HepG2 (cell line): Measurements from ENCODE around the gene TBL2. TPM values are rescaled to one million over a fixed set of nuclear protein-coding genes. Genes with fewer than 3 reads are reported as not detected.

Source experiments
- CEBPG ChIP-seq: IDR thresholded peaks from 2 replicates; pipeline ENCODE4 v1.6.1; 2016
- GPN1 ChIP-seq: sonication (generic); formaldehyde crosslinking; IDR thresholded peaks from 2 replicates; pipeline ENCODE4 v1.5.1; 2020; ENCODE audit warnings: missing genetic modification reagents, borderline replicate concordance
- GTF3A ChIP-seq: sonication (generic); formaldehyde crosslinking; conservative IDR thresholded peaks from 2 replicates; pipeline ENCODE4 v1.4.0; 2020; ENCODE audit warnings: mild to moderate bottlenecking, missing genetic modification reagents
- HMGA1 ChIP-seq: sonication (generic); formaldehyde crosslinking; conservative IDR thresholded peaks from 2 replicates; pipeline ENCODE4 v1.4.0; 2020; ENCODE audit warnings: missing genetic modification reagents
- ISX ChIP-seq: sonication (generic); formaldehyde crosslinking; conservative IDR thresholded peaks from 2 replicates; pipeline ENCODE4 v1.5.0; 2020; ENCODE audit warnings: missing genetic modification reagents
- JDP2 ChIP-seq: sonication (generic); formaldehyde crosslinking; IDR thresholded peaks from 2 replicates; pipeline ENCODE4 v1.8.1; 2022; ENCODE audit warnings: missing genetic modification reagents, borderline replicate concordance
- MLLT10 ChIP-seq: sonication (generic); formaldehyde crosslinking; IDR thresholded peaks from 2 replicates; pipeline ENCODE4 v1.4.0; 2020; ENCODE audit warnings: missing genetic modification reagents
- PHB2 ChIP-seq: fragments of 450-650 bp; IDR thresholded peaks from 2 replicates; pipeline ENCODE4 v1.6.1; 2018; ENCODE audit not compliant: partially characterized antibody
- POLR2AphosphoS5 ChIP-seq: IDR thresholded peaks from 2 replicates; pipeline ENCODE4 v1.6.1; 2012; ENCODE audit warnings: low read depth, low read length
- PTBP1 ChIP-seq: fragments of 200-400 bp; formaldehyde crosslinking; IDR thresholded peaks from 2 replicates; pipeline ENCODE4 v1.6.1; 2018; ENCODE audit warnings: low read length, low read depth; ENCODE audit not compliant: poor library complexity, severe bottlenecking
- RFX5 ChIP-seq: IDR thresholded peaks from 2 replicates; pipeline ENCODE4 v1.6.1; 2011; ENCODE audit warnings: low read depth, low read length, improper control_type of control experiment
- RNF2 ChIP-seq: fragments of 450-650 bp; conservative IDR thresholded peaks from 2 replicates; pipeline ENCODE4 v1.6.1; 2016; ENCODE audit warnings: low read depth
- SKI ChIP-seq: fragments of 450-650 bp; IDR thresholded peaks from one replicate; pipeline ENCODE4 v1.6.1; 2018; ENCODE audit warnings: mild to moderate bottlenecking; ENCODE audit not compliant: partially characterized antibody
- SRSF1 ChIP-seq: fragments of 200-400 bp; formaldehyde crosslinking; optimal IDR thresholded peaks from 2 replicates; pipeline ENCODE3; 2017; ENCODE audit warnings: mild to moderate bottlenecking, low read depth, low read length, moderate library complexity
- SRSF4 ChIP-seq: fragments of 200-400 bp; formaldehyde crosslinking; IDR thresholded peaks from one replicate; pipeline ENCODE4 v1.6.1; 2018; ENCODE audit warnings: mild to moderate bottlenecking, low read depth, low read length, moderate library complexity; ENCODE audit not compliant: poor library complexity, severe bottlenecking
- STAG1 ChIP-seq: sonication (generic); formaldehyde crosslinking; IDR thresholded peaks from 2 replicates; pipeline ENCODE4 v1.4.0; 2020; ENCODE audit warnings: missing genetic modification reagents
- TBX3 ChIP-seq: fragments of 450-650 bp; IDR thresholded peaks from 2 replicates; pipeline ENCODE4 v1.6.1; 2017; ENCODE audit warnings: antibody characterized with exemption, mild to moderate bottlenecking, inconsistent platforms, borderline replicate concordance
- XRCC5 ChIP-seq: fragments of 200-400 bp; formaldehyde crosslinking; optimal IDR thresholded peaks from 2 replicates; pipeline ENCODE3; 2017; ENCODE audit warnings: mild to moderate bottlenecking, low read length
- ZFP37 ChIP-seq: sonication (generic); formaldehyde crosslinking; IDR thresholded peaks from 2 replicates; pipeline ENCODE4 v1.4.0; 2020; ENCODE audit warnings: missing genetic modification reagents, borderline replicate concordance
- ZNF317 ChIP-seq: sonication (generic); formaldehyde crosslinking; IDR thresholded peaks from 2 replicates; pipeline ENCODE4 v1.5.0; 2020; ENCODE audit warnings: mild to moderate bottlenecking, missing genetic modification reagents
- ZNF598 ChIP-seq: sonication (generic); formaldehyde crosslinking; IDR thresholded peaks from 2 replicates; pipeline ENCODE4 v1.5.1; 2020; ENCODE audit warnings: mild to moderate bottlenecking, missing genetic modification reagents, borderline replicate concordance
- ZNF629 ChIP-seq: sonication (generic); formaldehyde crosslinking; conservative IDR thresholded peaks from 2 replicates; pipeline ENCODE4 v1.5.0; 2020; ENCODE audit warnings: missing genetic modification reagents
- ZNF792 ChIP-seq: IDR thresholded peaks from 2 replicates; pipeline ENCODE4 v1.6.1; 2016
- polyA plus RNA-seq, 8 experiments: library from polyadenylated mRNA; depleted of rRNA in 3 of 8; stranded (reverse) in 7 of 8; unstranded in 1 of 8; fragments of >200 nt; fragmentation: Illumina TruSeq in 4 of 8; extraction: Trizol in 4 of 8; gene quantifications; 2 replicates each; pipeline versions ENCODE4 v1.2.1 to v1.2.3, GENCODE V29; 2011 to 2016; ENCODE audit warnings: low read depth in 4 of 8, missing spikeins in 1 of 8, mixed read lengths in 1 of 8; ENCODE audit not compliant: insufficient read depth in 1 of 8
- total RNA-seq, 5 experiments: library from RNA; depleted of rRNA; stranded (reverse); fragments of >200 nt; fragmentation: Illumina TruSeq; extraction: Trizol; gene quantifications; 2 replicates each; pipeline ENCODE4 v1.2.3, GENCODE V29; 2016; ENCODE audit warnings: low read depth in 1 of 5
- TF ChIP-seq, protein P1 (sequence below): fragments of 450-650 bp; IDR thresholded peaks from 2 replicates; pipeline ENCODE4 v1.6.1; 2017; ENCODE audit warnings: mild to moderate bottlenecking
- TF ChIP-seq, protein P2 (sequence below): sonication (generic); formaldehyde crosslinking; IDR thresholded peaks from 2 replicates; pipeline ENCODE4 v1.4.0; 2020; ENCODE audit warnings: missing genetic modification reagents; ENCODE audit errors: not compliant biosample characterization
- TF ChIP-seq, protein P3 (sequence below): IDR thresholded peaks from 2 replicates; pipeline ENCODE4 v1.6.1; 2016; ENCODE audit warnings: missing compliant biosample characterization, missing genetic modification reagents, borderline replicate concordance

TBL2 gene
- total and polyA plus RNA-seq, 2 of the 13 experiments (the other 11 are each of a cell fraction or from before 2014, with no cell fraction given), result 43.4 to 47.2 TPM

DNA sequence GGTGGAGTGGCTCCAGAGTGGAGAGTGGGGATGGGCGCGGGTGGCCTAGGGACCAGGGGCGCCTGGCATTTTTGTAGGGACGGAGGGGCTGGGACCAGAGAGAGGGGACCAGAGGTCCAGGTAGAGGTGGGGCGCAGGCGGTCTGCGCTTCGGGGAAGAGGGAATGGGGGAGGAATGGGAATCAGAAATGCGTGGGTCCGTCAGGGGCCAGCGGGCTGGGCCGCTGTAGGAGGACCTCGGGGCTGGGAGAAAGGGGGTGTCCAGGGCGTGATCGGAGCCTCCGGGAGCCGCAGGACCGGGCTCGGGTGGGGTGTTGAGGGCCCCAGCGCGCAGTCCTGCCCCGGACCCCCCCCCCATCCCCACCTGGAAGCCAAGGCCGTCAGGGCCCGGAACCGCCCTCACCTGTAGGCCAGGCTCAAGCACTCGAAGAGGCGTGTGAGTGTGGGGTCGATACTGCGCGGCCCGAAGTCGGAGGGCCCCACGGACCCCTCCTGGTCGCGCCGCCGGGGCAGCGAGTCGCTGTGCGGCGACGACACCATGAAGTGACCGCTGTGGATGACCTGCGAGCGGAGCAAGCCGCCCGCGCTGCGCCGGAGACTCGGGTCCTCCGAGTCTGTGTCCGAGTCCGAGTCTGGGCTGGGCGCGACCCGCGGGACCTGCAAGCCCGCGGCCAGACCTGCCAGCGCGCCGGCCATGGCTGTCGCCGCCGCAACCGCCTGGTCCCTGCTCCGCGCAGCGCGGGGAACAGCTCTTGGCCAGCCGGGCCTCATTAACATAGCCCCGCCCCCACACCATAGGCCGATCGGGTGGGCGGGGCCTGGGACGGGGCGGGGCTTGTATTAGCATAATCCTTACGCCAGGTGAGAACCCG lies 45.7 kb upstream of the TBL2 start, which contains the start of gene MLXIPL (continued):
- TF ChIP-seq GTF3A (CRISPR knock-in tag), result no peak
- no peak; the same call in 1 of the 2 replicates for TF ChIP-seq CEBPG
- TF ChIP-seq, protein P1, sequence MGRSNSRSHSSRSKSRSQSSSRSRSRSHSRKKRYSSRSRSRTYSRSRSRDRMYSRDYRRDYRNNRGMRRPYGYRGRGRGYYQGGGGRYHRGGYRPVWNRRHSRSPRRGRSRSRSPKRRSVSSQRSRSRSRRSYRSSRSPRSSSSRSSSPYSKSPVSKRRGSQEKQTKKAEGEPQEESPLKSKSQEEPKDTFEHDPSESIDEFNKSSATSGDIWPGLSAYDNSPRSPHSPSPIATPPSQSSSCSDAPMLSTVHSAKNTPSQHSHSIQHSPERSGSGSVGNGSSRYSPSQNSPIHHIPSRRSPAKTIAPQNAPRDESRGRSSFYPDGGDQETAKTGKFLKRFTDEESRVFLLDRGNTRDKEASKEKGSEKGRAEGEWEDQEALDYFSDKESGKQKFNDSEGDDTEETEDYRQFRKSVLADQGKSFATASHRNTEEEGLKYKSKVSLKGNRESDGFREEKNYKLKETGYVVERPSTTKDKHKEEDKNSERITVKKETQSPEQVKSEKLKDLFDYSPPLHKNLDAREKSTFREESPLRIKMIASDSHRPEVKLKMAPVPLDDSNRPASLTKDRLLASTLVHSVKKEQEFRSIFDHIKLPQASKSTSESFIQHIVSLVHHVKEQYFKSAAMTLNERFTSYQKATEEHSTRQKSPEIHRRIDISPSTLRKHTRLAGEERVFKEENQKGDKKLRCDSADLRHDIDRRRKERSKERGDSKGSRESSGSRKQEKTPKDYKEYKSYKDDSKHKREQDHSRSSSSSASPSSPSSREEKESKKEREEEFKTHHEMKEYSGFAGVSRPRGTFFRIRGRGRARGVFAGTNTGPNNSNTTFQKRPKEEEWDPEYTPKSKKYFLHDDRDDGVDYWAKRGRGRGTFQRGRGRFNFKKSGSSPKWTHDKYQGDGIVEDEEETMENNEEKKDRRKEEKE, result no peak
- TF ChIP-seq GPN1, result no peak
- no peak for TF ChIP-seq TBX3
- no peak for TF ChIP-seq RFX5
- TF ChIP-seq ISX (CRISPR knock-in tag), result no peak; the same call in 1 of the 2 replicates
- TF ChIP-seq ZNF317 (CRISPR knock-in tag), result no peak
- TF ChIP-seq ZNF792 (CRISPR knock-in tag), result no peak
- TF ChIP-seq, protein P2, sequence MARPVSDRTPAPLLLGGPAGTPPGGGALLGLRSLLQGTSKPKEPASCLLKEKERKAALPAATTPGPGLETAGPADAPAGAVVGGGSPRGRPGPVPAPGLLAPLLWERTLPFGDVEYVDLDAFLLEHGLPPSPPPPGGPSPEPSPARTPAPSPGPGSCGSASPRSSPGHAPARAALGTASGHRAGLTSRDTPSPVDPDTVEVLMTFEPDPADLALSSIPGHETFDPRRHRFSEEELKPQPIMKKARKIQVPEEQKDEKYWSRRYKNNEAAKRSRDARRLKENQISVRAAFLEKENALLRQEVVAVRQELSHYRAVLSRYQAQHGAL, result peak; percentile 72
- TF ChIP-seq STAG1, result peak; percentile 19; the same call in 1 of the 2 replicates
- peak; percentile 46 for TF ChIP-seq SKI
- peak; percentile 17; the same call in 1 of the 2 replicates for TF ChIP-seq ZNF629 (CRISPR knock-in tag)
- TF ChIP-seq POLR2AphosphoS5, result peak; percentile 96
- TF ChIP-seq MLLT10, result no peak
- TF ChIP-seq HMGA1 (CRISPR knock-in tag), result no peak
- TF ChIP-seq XRCC5, result peak; percentile 31
- TF ChIP-seq, protein P3, sequence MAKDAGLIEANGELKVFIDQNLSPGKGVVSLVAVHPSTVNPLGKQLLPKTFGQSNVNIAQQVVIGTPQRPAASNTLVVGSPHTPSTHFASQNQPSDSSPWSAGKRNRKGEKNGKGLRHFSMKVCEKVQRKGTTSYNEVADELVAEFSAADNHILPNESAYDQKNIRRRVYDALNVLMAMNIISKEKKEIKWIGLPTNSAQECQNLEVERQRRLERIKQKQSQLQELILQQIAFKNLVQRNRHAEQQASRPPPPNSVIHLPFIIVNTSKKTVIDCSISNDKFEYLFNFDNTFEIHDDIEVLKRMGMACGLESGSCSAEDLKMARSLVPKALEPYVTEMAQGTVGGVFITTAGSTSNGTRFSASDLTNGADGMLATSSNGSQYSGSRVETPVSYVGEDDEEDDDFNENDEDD, result peak; percentile 73; the same call in 1 of the 2 replicates
- 0 out of 2 replicates have a peak, but pooled peaks have one; percentile 53 for TF ChIP-seq RNF2
- no peak for TF ChIP-seq SRSF1
- TF ChIP-seq PTBP1, result no peak
- TF ChIP-seq PHB2, result no peak
- TF ChIP-seq ZNF598, result 0 out of 2 replicates have a peak, but pooled peaks have one; percentile 17
- TF ChIP-seq ZFP37, result no peak; the same call in 1 of the 2 replicates
- no peak for TF ChIP-seq JDP2 (CRISPR knock-in tag)
- peak; percentile 63 for TF ChIP-seq SRSF4
